Erythroblast (primary cell): ENCODE measurements around the gene NPHS1.

ENCODE experiments used
- GATA1 ChIP-seq: IDR thresholded peaks from 2 replicates; pipeline ENCODE4 v1.6.1; 2011; ENCODE audit warnings: low read depth, mild to moderate bottlenecking, control low read depth, low read length, moderate library complexity
- POLR2A ChIP-seq: IDR thresholded peaks from 2 replicates; pipeline ENCODE4 v1.6.1; 2011; ENCODE audit warnings: mild to moderate bottlenecking, low read length

GRCh38 chr19:35789195-35789977, 62.9 kb downstream of the NPHS1 start:
- TF ChIP-seq POLR2A (no peak), GATA1 (no peak)
